HG03196 (cell line): Measurements from ENCODE around the gene EPHA1.
"Not testable (repeated sequence)": the region's sequence is repeated elsewhere in the genome, so short reads cannot be mapped to it uniquely, and the experiment has no call there.

ENCODE experiments used
- ATAC-seq: cut with Tn5 transposase; IDR thresholded peaks from one replicate; pipeline ENCODE4 v1.9.1; 2021; ENCODE audit not compliant: unreplicated experiment

Gene EPHA1

DNA sequence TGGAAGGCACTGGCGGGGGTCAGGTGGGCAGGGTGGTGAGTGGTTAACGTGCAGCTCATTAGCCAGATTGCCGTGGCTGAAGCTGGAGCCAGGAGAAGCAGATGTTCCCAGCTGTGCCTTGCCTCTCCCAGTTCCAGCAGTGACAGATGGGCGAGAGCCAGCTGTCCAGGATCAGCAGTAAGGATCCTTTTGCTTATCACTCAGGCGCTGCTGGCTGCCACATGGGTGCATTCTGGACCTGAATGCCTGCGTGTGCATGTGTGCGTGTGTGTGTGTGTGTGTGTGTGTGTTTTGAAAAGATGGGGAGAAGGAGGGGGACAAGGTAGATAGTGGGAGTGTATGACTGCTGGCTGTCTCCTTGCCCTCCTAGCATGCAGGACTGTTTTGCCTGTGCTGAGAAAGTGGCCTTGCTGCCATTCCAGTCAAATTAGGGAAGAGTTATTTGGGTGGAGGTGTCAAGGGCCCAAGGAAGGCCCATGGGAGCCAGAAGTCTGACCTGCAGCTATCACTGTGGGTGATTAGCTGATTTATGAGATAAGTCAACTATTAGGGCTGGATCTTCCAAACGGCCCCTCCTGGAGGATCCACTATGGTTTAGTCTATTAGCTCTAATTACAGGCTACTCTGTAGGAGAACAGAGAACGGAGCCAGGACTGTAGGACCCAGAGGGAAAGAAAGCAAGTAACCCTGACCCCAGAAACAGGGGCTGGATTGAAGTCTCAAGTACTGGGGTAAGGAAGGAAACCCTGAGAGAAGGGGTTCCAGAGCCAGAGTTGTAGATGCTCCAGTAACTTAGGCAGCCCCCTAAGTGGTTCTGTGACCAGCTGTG lies 3.3 kb downstream of the EPHA1 start:
- no peak for ATAC-seq

DNA sequence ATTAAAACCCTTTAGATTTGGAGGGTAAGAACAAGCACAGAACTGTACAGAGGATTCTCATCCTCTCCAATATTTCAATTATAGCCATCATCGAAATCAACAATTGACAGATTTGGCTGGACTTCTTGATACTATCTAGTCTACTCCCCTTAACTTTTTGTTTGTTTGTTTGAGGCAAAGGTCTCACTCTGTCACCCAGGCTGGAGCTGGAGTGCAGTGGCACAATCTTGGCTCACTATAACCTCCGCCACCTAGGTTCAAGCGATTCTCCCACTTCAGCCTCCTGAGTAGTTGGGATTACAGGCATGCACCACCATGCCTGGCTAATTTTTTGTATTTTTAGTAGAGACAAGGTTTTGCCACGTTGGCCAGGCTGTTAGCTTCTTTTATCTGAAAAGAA lies 6.4 kb downstream of the EPHA1 start:
- not testable (repeated sequence) for ATAC-seq

DNA sequence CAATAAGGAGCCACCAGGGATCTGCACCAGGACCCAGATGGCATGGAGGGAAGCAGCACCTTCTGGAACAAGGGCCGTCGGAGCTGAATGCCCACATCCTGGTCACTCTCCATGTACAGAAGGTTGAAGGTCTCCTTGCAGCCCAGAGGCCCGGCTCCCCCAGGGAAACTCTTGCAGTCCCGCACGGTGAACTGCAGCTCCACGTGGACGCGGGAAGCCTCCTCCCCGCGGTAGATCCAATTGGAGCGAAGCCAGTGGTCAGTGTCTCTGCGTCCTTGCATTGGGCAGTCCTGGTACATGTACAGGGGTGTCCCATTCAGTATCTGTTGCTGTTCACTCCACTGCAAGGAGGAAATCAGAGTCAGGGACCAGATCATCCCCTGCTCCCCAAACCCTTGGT lies 7.4 kb downstream of the EPHA1 start:
- ATAC-seq = no peak

DNA sequence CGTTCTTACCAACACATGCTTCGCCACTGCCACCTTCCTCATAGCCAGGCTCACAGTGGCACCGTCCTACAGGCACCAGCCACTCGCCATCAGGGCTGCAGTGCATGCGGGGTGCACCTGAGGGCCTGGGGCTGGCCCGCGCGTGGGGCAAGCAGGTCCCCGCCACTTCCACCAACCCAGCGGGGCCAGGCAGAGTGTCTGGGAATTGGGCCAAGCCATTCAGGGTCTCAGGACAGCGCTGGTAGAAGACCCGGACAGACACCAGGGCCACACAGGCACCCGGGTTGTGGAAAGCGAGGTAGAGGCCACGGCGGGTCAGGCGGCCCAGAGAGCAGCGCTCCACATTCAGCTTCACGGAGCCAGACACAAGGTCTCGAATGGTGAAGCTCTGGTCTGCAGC lies 9.0 kb downstream of the EPHA1 start:
- ATAC-seq = no peak

DNA sequence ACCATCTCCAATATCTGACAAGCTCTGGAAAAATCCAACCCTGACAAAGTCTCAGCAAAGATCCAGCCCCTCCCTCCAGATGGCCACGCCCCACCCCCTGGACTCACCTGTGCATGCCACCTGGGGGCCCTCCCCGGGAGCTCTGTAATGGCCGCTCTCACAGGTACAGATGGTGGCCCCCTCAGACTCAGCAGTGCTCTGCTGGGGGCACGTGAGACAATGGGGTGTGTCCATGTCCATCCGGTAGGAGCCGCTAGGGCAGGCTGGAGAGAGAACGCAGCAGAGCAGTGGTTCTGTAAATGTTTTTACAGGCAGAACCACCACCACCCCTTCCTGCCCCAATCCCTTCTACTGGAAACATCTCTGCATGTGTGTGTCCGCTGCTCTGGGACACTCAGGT lies 9.5 kb downstream of the EPHA1 start:
- no peak for ATAC-seq

DNA sequence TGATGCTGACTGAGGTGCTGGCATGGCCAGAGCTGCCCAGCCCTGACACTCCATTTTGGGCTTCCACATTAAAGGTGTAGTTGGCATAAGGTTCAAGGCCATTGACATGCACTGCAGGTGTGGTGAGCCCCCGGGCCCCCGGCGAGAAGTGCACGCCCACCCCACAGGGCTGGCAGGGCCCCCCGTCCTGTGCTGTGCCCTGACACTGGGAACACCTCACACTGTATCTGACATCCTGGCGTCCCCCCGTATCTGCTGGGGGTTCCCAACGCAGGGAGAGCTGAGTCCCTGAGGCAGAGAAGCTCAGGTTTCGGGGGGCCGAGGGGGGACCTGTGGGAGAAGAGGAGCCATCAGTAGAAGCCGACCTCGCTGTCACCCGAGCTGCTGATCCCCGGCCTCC lies 10.0 kb downstream of the EPHA1 start:
- no peak for ATAC-seq

DNA sequence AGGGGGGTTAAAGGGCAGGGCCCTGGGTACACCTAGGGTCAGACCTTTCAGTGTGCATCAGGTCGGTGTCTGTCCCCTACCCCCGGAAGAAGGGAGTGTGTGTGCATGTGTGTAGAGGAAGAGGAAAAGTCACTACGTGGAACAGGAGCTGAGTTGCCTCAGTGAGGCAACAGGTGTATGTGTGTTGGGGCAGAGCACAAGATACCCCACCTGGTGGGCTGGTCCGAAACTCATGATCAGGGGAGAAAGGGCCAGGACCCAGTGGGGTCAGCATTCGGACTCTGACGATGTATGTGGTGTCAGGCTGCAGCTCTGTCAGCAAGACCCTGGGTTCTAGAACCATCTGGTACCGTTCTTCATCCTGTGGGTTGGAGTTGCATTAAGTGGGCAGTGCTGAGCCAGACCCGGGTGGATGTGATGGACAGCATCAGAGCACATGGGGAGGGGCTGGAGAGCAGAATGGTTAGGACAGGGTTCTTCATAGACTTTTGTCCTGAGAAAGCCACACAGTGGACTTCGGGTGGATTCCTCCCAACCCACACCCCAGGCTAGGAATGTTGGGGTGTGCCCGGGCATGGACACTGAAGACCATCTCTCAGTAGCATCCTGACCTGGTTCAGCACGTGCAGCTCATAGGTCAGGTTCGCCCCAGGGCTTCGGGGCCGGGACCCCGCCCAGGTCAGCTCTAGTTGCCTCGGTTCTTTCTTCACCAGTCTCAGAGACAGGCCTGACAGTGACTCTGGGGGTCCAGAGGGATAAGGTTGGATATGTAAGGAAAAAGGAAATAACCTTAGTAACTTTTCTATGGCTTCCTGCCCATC lies 10.7 kb downstream of the EPHA1 start:
- no peak for ATAC-seq

DNA sequence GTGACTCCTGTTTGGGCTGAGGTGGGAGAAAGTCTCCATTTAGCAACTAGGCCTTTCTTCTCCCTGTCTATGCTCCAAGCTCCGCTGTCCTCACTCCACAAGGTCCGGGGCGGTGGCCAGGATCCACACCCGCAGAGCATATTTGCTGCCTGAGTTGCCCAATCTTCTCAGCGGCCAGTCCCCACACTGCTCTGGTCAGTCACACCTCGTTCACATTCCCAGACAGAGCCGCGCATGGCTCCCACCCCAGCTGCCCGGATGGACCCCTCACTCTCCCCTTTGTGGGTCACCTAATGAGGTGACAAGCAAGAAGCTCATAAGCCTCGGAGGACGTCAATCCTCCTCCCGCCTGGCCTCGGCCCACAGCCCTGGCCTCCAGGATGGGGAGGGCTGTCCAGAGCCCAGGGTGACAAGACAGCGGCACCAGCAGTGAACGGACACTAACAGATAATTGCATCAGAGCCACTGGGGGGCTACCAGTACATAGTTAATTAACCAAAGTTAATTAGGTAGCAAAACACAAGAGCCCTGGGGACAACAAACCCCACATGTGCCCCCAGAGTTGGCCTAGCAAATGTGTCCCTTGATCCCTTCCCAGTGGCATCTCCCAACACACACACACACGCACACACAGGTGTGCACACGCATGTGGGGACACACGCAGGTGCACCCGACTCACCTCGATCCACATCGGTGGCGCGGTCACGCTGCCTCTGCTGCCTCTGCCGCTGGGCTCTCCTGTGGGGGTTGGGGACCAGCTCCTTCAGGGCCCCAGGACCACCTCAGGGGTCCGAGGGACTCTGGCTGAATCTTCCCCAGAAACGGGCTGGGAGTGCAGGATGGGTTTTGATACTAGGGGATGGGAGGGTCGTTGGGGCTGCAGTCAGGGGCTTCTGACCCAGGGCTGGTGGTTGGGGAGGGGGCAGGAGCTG lies 11.8 kb downstream of the EPHA1 start:
- ATAC-seq = no peak

DNA sequence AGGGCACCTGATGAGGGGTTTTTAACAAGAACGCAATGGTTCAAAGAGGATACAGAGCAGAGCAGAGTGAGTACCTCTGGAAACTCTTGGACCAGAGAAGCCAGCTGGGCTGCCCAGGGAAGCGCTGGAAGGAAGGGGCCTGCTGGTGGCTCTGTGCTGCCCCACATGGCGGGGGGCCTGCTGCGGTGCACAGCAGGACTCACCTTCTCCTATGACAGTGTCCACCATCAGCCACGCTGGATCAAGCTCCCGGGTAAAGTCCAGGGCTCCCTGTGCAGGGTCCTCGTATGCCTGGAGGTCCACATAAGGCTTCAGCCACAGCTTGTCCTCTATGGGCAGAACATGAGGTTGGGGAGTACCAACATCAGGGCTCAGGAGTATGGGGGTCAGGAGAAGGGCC lies 12.5 kb downstream of the EPHA1 start:
- no peak for ATAC-seq

DNA sequence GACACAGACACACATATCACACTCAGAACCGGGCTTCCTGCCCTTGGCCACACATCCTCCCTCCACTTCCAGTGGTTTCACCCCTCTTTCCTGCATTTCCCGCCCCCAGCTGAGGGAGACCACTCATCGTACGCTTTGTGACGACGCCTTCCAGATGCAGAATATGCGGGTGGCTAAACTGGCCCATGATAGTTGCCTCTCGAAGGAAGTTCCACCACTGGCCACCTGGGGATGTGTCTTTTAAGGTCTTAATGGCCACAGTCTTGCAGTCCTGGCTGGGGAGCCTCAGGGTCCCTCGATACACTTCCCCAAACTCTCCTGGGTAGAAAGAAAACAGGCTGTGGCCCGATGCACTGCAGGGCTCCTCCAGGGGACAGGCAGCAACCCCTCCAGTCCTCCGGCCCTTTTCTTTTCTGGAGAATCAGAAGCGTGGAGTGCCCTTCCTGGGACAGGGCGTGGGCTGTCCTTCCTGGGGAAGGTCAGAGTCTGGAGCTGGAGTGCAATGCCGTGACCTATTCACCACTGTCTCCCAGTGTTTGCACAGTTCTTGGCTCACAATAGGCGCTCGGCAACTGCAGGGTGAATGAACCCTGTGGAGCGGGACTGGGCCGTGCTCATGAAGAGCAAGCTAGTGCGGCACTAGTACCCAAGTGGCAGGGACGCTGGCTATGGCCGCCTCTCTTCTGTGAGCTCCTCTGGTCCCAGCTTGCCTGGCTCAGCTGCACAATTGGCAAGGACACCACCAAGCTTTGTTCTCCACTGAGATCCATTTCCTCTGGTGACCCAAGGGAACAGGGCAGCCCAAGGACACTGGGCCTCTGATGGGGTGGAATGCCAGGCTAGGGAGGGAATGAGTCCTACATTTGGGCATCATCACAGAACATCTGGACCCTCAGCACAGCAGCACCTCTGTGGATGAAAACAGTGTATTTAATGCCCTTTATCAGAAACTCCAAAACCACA lies 13.2 kb downstream of the EPHA1 start:
- no peak for ATAC-seq

DNA sequence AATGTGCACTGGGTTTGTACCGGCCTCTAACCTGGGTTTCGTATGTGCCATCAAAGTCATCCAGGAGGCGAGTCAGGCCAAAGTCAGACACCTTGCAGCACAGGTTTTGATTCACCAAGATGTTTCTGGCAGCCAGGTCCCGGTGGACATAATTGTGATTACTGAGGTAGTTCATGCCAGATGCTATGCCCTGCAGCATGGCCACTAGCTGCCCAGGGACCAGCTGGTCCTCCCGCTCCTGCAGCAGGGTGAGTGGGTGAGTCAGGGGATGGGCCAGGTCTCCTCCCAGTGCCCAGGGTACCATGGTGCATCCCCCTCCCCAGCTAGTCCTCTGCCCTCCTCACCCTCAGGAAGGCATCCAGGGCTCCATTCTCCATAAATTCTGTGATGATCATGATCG lies 13.9 kb downstream of the EPHA1 start:
- no peak for ATAC-seq

DNA sequence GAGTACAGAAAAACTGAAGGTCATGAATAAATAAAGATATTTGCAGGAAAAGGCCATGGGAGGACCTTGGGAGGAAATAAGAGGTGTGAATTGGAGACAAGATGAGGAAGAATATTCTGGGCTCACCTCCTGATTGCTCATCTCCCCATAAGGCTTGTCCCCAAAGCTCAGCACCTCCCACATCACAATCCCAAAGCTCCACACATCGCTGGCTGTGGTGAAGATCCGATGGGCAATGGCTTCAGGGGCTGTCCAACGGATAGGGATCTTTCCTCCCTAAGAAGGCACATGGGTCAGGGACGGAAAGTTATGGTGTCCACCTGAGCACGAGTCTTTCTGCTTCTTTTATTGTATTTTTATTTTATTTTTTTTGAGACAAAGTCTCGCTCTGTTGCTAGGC lies 14.6 kb downstream of the EPHA1 start:
- ATAC-seq = no peak

DNA sequence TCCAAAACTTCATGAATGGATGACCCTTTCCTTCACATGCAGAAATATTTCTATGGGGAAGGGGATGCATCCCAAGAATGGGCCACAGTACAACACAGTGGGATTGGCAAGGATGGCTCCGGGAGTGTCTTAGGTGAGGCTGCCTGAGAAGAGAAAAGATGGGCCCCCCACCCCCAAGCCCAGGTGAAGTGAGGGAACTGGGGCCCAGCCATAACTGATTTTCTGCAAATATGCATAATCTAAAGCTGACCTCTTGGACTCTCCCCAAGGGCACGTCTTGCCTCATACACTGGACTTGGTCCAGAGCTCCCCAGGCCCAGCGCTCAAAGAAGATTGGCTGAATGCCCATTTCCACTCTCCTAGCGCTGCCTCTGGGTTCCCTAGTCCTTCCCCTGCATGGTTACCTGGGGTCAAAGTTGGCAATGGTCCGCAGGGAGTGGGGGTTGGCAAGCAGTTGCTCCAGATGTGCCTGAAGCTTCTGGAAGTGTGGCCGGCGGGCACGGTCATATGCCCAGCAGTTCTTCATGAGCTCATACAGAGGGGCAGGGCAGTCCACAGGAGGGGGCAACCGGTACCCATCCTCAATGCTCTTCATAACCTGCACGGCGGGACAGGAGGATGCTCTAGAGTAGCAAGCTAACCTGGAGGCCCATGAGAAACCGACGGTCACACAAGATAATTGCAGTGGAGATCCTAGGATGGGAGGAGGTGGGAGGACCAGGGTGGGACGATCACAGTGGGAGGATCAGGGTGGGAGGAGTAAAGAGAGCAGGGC lies 15.2 kb downstream of the EPHA1 start:
- ATAC-seq = no peak

DNA sequence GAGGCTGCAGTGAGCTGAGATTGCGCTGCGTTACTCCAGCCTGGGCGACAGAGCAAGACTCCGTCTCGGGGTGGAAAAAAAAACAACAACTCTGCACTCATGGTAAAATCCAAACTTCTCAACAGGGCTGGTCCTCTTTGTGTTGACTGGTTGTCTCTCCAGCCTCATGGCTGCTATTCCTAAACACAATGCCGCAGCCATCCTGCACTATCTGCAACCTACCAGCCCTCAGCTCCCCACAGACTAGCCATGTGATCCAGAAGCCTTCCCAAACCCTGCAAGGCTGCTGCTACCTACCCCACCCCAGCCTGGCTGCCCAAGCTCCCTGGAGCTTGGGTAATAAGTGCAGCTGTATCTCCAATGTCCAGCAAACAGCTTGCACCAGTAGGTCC lies 15.8 kb downstream of the EPHA1 start:
- ATAC-seq = no peak

DNA sequence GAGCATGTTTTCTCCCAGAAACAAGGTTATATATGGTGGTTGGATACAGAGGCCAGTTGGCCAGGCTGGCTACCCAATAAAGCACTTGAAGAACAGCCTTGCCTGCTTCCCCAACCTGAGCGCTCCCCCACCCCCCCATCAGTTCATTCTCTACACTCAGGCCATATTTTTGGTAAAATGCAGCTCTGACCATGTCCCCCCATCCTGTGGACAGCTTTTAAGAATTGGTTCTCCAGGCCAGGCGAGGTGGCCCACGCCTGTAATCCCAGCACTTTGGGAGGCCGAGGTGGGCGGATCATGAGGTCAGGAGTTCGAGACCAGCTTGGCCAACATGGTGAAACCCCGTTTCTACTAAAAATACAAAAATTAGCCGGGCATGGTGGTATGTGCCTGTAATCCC lies 16.2 kb downstream of the EPHA1 start:
- ATAC-seq = not testable (repeated sequence)

DNA sequence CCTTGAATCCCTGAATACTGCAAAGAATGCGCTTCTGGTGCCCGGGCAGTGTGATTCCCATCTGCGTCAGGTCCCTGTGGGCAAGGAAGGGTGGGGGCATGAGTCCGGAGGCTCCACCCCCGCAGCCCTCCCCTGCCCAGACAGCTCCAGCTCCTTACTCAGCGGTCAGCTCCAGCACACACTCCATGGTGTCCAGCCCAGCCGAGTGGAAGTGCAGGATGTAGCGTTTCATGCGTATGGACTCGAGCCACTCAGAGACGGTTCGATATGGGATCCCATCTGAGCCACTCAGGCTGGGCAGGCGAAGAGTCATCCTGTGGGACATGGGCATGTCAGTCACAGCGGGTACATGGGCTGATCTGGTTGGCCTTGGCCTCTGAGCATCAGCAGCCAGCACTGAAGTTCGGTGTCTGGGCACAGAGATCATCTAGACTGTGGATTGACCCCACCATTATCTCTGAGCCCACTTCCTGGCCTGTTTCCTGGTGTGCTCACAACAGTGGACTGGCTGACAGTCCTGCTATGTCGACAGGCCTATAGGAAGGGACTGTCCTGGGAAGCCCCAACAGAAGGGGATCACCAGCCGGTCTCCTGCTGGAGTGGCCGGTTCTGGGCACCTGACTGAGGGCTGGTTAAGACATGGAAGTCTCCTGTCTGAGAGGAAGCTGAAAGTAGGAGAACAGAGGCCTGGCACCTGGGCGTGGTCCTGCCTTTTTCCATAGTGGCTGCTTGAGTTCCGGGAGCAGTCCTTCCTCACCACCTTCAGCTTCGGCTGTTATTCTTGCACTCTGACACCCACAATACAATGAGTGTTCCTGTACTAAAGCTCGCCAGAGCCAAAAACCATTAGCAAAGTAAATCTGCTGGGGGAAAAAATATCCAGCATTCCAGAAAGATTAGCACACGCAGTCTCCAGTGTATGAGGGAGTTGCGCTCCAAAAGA lies 16.9 kb downstream of the EPHA1 start:
- no peak for ATAC-seq

DNA sequence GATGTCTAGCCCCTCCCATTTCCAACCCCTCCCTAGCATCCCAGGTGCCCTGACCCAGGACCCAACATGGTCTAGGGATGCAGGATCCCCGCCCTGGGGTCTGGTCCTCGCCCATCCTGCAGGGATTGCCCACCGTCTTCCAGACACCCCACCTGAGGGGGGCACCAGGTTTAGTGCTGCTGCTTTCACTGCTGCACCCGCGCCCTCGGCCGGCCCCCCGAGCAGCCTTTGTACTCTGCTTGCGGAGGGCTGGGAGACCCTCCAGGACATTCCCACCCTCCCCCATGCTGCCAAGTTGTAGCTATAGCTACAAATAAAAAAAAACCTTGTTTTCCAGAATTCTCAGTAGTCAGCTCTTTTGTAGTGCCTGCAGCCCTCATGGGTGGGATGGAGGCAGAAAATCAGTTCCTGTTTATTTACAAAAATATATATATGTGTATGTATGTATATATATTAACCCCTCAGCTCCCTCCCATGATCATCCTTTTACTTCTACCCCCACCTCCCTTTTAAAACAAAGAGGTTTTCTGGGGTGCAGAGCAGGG lies 17.8 kb downstream of the EPHA1 start:
- no peak for ATAC-seq
